Cardiac septum (tissue), 1 donor: ENCODE measurements around the gene KLK11. TPM values are rescaled to one million over a fixed set of nuclear protein-coding genes. Genes with fewer than 3 reads are reported as not detected.

Experiments used
- DNase-seq: peaks from one replicate; pipeline ENCODE4 v3.0.0-alpha.2; 2020; ENCODE audit warnings: low spot score
- intact Hi-C: fragments of 100-400 bp; cut with DNase I; formaldehyde crosslinking; loops from one replicate; pipeline ENCODE4 v1.14.0; 2022
- total RNA-seq: library from RNA; stranded (reverse); fragmentation: NEBNext Ultra II Directional; extraction: Animal tissue kit (Norgen Biotek cat#: 25700); gene quantifications from one replicate; pipeline ENCODE4 v1.2.1, GENCODE V29; 2021
- donor health status: DM: no; HTN: no; CAD: no.

The KLK11 gene
- total RNA-seq, 1 donor from 2014 or later: not detected

GRCh38 chr19:51031220-51031879 lies 4.9 kb upstream of the KLK11 start:
- intact Hi-C loops: no loop called here
- DNase-seq: no peak

GRCh38 chr19:51030631-51031030 lies 4.2 kb upstream of the KLK11 start:
- intact Hi-C loops: no loop called here
- no peak for DNase-seq

GRCh38 chr19:51029718-51030117 lies 3.3 kb upstream of the KLK11 start:
- DNase-seq: no peak
- intact Hi-C loops: no loop called here

- intact Hi-C loops: no loop called here
- DNase-seq: no peak
Measured at GRCh38 chr19:51027873-51028272, 1.5 kb upstream of the KLK11 start.

GRCh38 chr19:51027126-51027806 lies 850 bp upstream of the KLK11 start:
- intact Hi-C loops: no loop called here
- no peak for DNase-seq

- intact Hi-C loops: no loop called here
Measured at GRCh38 chr19:51025809-51026553, 435 bp downstream of the KLK11 start.

GRCh38 chr19:51025401-51025800 lies 1.0 kb downstream of the KLK11 start:
- intact Hi-C loops: no loop called here
- no peak for DNase-seq

More at GRCh38 chr19:51025809-51026553, 435 bp downstream of the KLK11 start:
- no peak for DNase-seq

GRCh38 chr19:51024924-51025323 lies 1.5 kb downstream of the KLK11 start:
- intact Hi-C loops: loop anchor here (5.0 kb wide), 1 partner anchor 132 kb away; no protein-coding TSS in a partner anchor
- no peak for DNase-seq

- intact Hi-C loops: loop anchor here (5.0 kb wide), 1 partner anchor 133 kb away; no protein-coding TSS in a partner anchor
- DNase-seq: peak; percentile 20
Measured at GRCh38 chr19:51023946-51024345, 2.5 kb downstream of the KLK11 start.

GRCh38 chr19:51022526-51022925 lies 3.9 kb downstream of the KLK11 start:
- intact Hi-C loops: loop anchor here (5.0 kb wide), 1 partner anchor 135 kb away; no protein-coding TSS in a partner anchor

GRCh38 chr19:51020988-51021651 lies 5.3 kb downstream of the KLK11 start:
- intact Hi-C loops: loop anchor here (2.0 to 5.0 kb wide), 2 partner anchors 74 to 136 kb away; no protein-coding TSS in a partner anchor

More at GRCh38 chr19:51022526-51022925, 3.9 kb downstream of the KLK11 start:
- DNase-seq: peak; percentile 74

GRCh38 chr19:51019544-51019925 lies 6.9 kb downstream of the KLK11 start, which contains the start of gene KLK10:
Gene KLK10 (minus strand): TSS chr19:51019709. CDS start chr19:51019130, 579 bp downstream.
- intact Hi-C loops: no loop called here
- no peak for DNase-seq

More at GRCh38 chr19:51020988-51021651, 5.3 kb downstream of the KLK11 start:
- DNase-seq: no peak

- DNase-seq: no peak
- intact Hi-C loops: no loop called here
Measured at GRCh38 chr19:51018745-51019543, 7.5 kb downstream of the KLK11 start.

GRCh38 chr19:51016798-51017683 lies 9.4 kb downstream of the KLK11 start:
- intact Hi-C loops: no loop called here

GRCh38 chr19:51015691-51016267 lies 10.6 kb downstream of the KLK11 start:
- DNase-seq: no peak
- intact Hi-C loops: no loop called here

More at GRCh38 chr19:51016798-51017683, 9.4 kb downstream of the KLK11 start:
- DNase-seq: no peak

GRCh38 chr19:51014242-51014641 lies 12.2 kb downstream of the KLK11 start:
- intact Hi-C loops: no loop called here
- DNase-seq: no peak

- no peak for DNase-seq
- intact Hi-C loops: no loop called here
Measured at GRCh38 chr19:51012661-51013190, 13.7 kb downstream of the KLK11 start.
